ENCODE data around the gene LEMD3.

DNA sequence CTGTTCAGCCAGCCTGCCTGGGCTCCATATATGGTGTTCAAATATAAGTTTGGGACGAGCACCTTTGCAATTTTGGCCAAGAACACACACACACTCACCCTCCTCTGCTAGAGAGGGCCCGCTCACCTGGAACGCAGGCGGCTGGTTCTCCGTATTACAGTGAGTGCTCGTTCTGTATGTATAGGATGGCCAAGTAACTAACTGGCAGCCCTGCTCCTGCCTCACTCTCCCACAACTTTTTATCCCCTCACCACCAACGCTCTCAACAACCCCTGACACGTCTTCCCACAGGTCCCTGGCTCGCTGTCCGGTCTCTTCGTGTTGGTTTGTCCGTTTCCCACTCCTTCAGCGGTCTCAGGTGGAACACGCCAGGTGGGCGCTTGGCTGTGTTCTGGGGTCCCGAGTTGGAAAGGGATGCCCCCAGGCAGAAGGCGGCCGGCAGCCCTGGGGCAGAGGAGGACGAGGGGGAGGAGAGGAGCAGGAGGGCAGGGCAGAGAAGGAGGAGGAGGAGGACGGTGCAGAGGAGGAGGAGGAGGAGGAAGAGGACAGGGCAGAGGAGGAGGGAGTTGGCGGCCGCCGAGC, 108.7 kb downstream of the LEMD3 start:
- TF ChIP-seq SP1 (IDR thresholded peaks at IDR 0.05): no peak
- TF ChIP-seq, protein P1, sequence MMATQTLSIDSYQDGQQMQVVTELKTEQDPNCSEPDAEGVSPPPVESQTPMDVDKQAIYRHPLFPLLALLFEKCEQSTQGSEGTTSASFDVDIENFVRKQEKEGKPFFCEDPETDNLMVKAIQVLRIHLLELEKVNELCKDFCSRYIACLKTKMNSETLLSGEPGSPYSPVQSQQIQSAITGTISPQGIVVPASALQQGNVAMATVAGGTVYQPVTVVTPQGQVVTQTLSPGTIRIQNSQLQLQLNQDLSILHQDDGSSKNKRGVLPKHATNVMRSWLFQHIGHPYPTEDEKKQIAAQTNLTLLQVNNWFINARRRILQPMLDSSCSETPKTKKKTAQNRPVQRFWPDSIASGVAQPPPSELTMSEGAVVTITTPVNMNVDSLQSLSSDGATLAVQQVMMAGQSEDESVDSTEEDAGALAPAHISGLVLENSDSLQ (IDR thresholded peaks at IDR 0.05): no peak
- no peak for TF ChIP-seq FOXM1 (IDR thresholded peaks at IDR 0.05; ENCODE audit: borderline replicate concordance)
- TF ChIP-seq SUZ12 (IDR thresholded peaks at IDR 0.05): no peak
- no peak for TF ChIP-seq CTBP1 (IDR thresholded peaks at IDR 0.05; ENCODE audit: borderline replicate concordance)
- TF ChIP-seq NFRKB (IDR thresholded peaks at IDR 0.05): no peak
